H1 (cell line): ENCODE results near the gene MAPK8IP3.

Source experiments
- EZH2 ChIP-seq: fragments of 200-600 bp; sonication (generic); IDR thresholded peaks from 2 replicates; pipeline ENCODE4 v1.7.1; 2012; ENCODE audit warnings: low read depth, mild to moderate bottlenecking, moderate library complexity, low read length, inconsistent platforms; ENCODE audit not compliant: severe bottlenecking
- POLR2A ChIP-seq, 2 experiments: IDR thresholded peaks; 1 replicate in 1 of 2; 2 replicates in 1 of 2; pipeline ENCODE4 v1.6.1; 2011; ENCODE audit warnings: low read depth in 2 of 2, low read length in 2 of 2, mild to moderate bottlenecking in 2 of 2; ENCODE audit errors: control extremely low read depth in 1 of 2
- RAD21 ChIP-seq, 2 experiments: IDR thresholded peaks in 1 of 2; conservative IDR thresholded peaks in 1 of 2; 2 replicates each; pipeline ENCODE4 v1.6.1; 2011; ENCODE audit warnings: low read depth in 2 of 2, low read length in 2 of 2, improper control_type of control experiment in 1 of 2, inconsistent platforms in 1 of 2, mild to moderate bottlenecking in 1 of 2, moderate library complexity in 1 of 2
- RFX5 ChIP-seq: IDR thresholded peaks from 2 replicates; pipeline ENCODE4 v1.6.1; 2011; ENCODE audit warnings: low read depth, low read length, improper control_type of control experiment, borderline replicate concordance
- SP1 ChIP-seq: IDR thresholded peaks from 2 replicates; pipeline ENCODE4 v1.6.1; 2011; ENCODE audit warnings: low read depth, low read length
- TAF7 ChIP-seq: optimal IDR thresholded peaks from 2 replicates; pipeline ENCODE3; 2011; ENCODE audit warnings: low read depth, mild to moderate bottlenecking, inconsistent platforms, low read length, moderate library complexity, borderline replicate concordance
- TF ChIP-seq, protein P1 (sequence below), 3 experiments: IDR thresholded peaks; 1 replicate in 2 of 3; 2 replicates in 1 of 3; pipeline versions ENCODE4 v1.5.1 to v1.6.1; 2011; ENCODE audit warnings: low read length in 3 of 3, mild to moderate bottlenecking in 3 of 3, inconsistent platforms in 2 of 3, low read depth in 1 of 3, moderate library complexity in 1 of 3; ENCODE audit not compliant: insufficient read depth in 1 of 3; ENCODE audit errors: control extremely low read depth in 1 of 3
- TF ChIP-seq, protein P2 (sequence below): IDR thresholded peaks from 2 replicates; pipeline ENCODE4 v1.6.1; 2011; ENCODE audit warnings: low read length, improper control_type of control experiment

DNA sequence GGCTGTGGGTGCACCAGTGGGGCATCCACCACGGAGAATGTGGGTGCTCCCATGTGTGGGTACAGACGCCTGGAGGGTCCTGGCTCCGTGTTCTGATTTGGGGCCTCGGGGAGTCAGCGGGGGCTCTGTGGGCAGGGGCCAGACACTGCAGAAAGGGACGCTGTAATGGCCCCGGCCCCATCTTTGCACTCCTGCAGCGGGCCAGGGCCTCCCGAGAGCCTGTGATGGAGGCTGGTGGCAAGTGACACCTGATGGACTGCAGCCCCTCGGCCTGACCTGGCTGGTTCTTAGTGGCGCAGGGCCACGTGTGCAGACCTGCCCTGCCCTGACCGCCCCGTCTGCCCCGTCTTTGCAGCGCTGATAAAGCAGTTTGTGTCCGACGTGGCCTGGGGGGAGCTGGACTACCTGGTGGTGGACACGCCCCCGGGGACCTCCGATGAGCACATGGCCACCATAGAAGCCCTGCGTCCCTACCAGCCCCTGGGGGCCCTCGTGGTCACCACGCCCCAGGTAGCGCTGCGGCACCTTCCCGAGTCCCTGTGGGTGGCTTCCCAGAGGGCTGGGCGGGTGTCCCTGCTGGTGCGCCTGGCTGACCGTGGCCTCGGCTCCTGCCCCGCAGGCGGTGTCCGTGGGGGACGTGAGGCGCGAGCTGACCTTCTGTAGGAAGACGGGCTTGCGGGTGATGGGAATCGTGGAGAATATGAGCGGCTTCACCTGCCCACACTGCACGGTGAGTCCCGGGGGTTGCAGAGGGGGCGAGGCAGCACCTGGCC, 81.5 kb downstream of the MAPK8IP3 start:
- TF ChIP-seq, protein P1, sequence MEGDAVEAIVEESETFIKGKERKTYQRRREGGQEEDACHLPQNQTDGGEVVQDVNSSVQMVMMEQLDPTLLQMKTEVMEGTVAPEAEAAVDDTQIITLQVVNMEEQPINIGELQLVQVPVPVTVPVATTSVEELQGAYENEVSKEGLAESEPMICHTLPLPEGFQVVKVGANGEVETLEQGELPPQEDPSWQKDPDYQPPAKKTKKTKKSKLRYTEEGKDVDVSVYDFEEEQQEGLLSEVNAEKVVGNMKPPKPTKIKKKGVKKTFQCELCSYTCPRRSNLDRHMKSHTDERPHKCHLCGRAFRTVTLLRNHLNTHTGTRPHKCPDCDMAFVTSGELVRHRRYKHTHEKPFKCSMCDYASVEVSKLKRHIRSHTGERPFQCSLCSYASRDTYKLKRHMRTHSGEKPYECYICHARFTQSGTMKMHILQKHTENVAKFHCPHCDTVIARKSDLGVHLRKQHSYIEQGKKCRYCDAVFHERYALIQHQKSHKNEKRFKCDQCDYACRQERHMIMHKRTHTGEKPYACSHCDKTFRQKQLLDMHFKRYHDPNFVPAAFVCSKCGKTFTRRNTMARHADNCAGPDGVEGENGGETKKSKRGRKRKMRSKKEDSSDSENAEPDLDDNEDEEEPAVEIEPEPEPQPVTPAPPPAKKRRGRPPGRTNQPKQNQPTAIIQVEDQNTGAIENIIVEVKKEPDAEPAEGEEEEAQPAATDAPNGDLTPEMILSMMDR (IDR thresholded peaks at IDR 0.05; ENCODE audit: control extremely low read depth in 1 of 3, insufficient read depth in 1 of 3, low read depth in 1 of 3, low read length in 3 of 3): no peak
- TF ChIP-seq EZH2 (no peak), TAF7 (no peak), RAD21 (IDR thresholded peaks at IDR 0.05 in 1 of 2, conservative IDR thresholded peaks at IDR 0.05 in 1 of 2; ENCODE audit: low read depth in 2 of 2, low read length in 2 of 2) (no peak), POLR2A (IDR thresholded peaks at IDR 0.05; ENCODE audit: control extremely low read depth in 1 of 2, low read depth in 2 of 2, low read length in 2 of 2) (no peak), RFX5 (no peak), SP1 (no peak)
- TF ChIP-seq, protein P2, sequence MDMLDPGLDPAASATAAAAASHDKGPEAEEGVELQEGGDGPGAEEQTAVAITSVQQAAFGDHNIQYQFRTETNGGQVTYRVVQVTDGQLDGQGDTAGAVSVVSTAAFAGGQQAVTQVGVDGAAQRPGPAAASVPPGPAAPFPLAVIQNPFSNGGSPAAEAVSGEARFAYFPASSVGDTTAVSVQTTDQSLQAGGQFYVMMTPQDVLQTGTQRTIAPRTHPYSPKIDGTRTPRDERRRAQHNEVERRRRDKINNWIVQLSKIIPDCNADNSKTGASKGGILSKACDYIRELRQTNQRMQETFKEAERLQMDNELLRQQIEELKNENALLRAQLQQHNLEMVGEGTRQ: no peak
